WI38 (cell line): ENCODE measurements around the gene PPFIBP1.

Experiments
- H3K4me3 ChIP-seq: 2 replicates; pipeline ENCODE4 v1.5.1; 2011; ENCODE audit warnings: low read depth, mild to moderate bottlenecking, control low read depth, low read length
- CTCF ChIP-seq: IDR thresholded peaks from 2 replicates; pipeline ENCODE4 v1.5.1; 2012; ENCODE audit warnings: low read depth, mild to moderate bottlenecking, control low read depth, low read length

PPFIBP1 gene

GRCh38 chr12:27502021-27502435, 22.0 kb upstream of the PPFIBP1 start:
- no peak for TF ChIP-seq CTCF

GRCh38 chr12:27504507-27504906, 19.5 kb upstream of the PPFIBP1 start:
- TF ChIP-seq CTCF = no peak
- no peak overlapping the region for H3K4me3 ChIP-seq

More at GRCh38 chr12:27502021-27502435, 22.0 kb upstream of the PPFIBP1 start:
- H3K4me3 ChIP-seq = no peak overlapping the region

GRCh38 chr12:27505109-27505508, 18.9 kb upstream of the PPFIBP1 start:
- TF ChIP-seq CTCF = no peak
- no peak overlapping the region for H3K4me3 ChIP-seq

GRCh38 chr12:27505761-27506160, 18.2 kb upstream of the PPFIBP1 start:
- TF ChIP-seq CTCF = no peak
- no peak overlapping the region for H3K4me3 ChIP-seq

GRCh38 chr12:27506645-27507189, 17.3 kb upstream of the PPFIBP1 start:
- TF ChIP-seq CTCF = no peak
- no peak overlapping the region for H3K4me3 ChIP-seq

- no peak overlapping the region for H3K4me3 ChIP-seq
- no peak for TF ChIP-seq CTCF
These were observed 15.1 kb upstream of the PPFIBP1 start for GRCh38 chr12:27508736-27509431.

- TF ChIP-seq CTCF = no peak
- H3K4me3 ChIP-seq = no peak overlapping the region
These were observed 12.8 kb upstream of the PPFIBP1 start for GRCh38 chr12:27511031-27511722.
